HepG2 (cell line): Measurements from ENCODE around the gene AGMO. TPM values are rescaled to one million over a fixed set of nuclear protein-coding genes. Genes with fewer than 3 reads are reported as not detected.

Experiments used
- ATAC-seq: fragments of 200-7000 bp; cut with Tn5 transposase; 3 replicates; pipeline ENCODE4 v1.9.1; 2020; ENCODE audit warnings: mild to moderate bottlenecking, moderate library complexity
- BruUV-seq: library from RNA; stranded (reverse); fragments of 400-500 nt; replicated peaks from 2 replicates; lab custom pipeline; 2021; lab: Mats Ljungman, UMichigan
- CTCF ChIA-PET: fragments of 300-600 bp; formaldehyde crosslinking; extraction: SDS; loops from one replicate; lab custom pipeline; 2021; ENCODE audit warnings: low total read pairs, inconsistent platforms, low intra/inter-chr PET ratio; lab: Yijun Ruan, JAX
- POLR2A ChIA-PET: fragments of 350-600 bp; sonication (Branson Sonifier 250); formaldehyde crosslinking; loops from one replicate; lab custom pipeline; 2020; ENCODE audit warnings: antibody characterized with exemption, inconsistent platforms; lab: Yijun Ruan, JAX
- DNase-seq: peaks from one replicate; pipeline ENCODE4 v3.0.0-alpha.2; 2015; ENCODE audit warnings: low spot score
- FAIRE-seq: peaks from 3 replicates; lab custom pipeline; 2011; peaks lifted over from hg19 to GRCh38; lab: Jason Lieb, UNC
- H2AFZ ChIP-seq: one replicate; pipeline ENCODE4 v1.6.1; 2011; ENCODE audit warnings: low read length, inconsistent platforms
- H3K27ac ChIP-seq: fragments of 300-600 bp; 3 replicates; pipeline ENCODE4 v1.8.0; 2011; ENCODE audit warnings: mixed run types, mild to moderate bottlenecking, mixed read lengths, low read length, inconsistent platforms; ENCODE audit not compliant: insufficient read depth; ENCODE audit errors: extremely low read length
- H3K27me3 ChIP-seq, 2 experiments: fragments of 200-600 bp in 1 of 2; 2 replicates in 1 of 2; 3 replicates in 1 of 2; pipeline versions ENCODE4 v1.6.0 to v1.8.0; 2011; ENCODE audit warnings: low read length in 2 of 2, mild to moderate bottlenecking in 2 of 2, moderate library complexity in 2 of 2, inconsistent platforms in 1 of 2; ENCODE audit not compliant: insufficient read depth in 2 of 2, control insufficient read depth in 1 of 2
- H3K36me3 ChIP-seq, 2 experiments: fragments of 200-600 bp in 1 of 2; replicated peaks in 1 of 2; 2 replicates in 1 of 2; 3 replicates in 1 of 2; pipeline versions ENCODE4 v1.5.1 to v1.8.0; 2011; ENCODE audit warnings: low read length in 2 of 2, inconsistent platforms in 1 of 2; ENCODE audit not compliant: insufficient read depth in 2 of 2, control insufficient read depth in 1 of 2
- H3K4me1 ChIP-seq: 2 replicates; pipeline ENCODE4 v1.5.1; 2012; ENCODE audit warnings: low read length, inconsistent platforms; ENCODE audit not compliant: insufficient read depth
- H3K4me2 ChIP-seq: 2 replicates; pipeline ENCODE4 v1.6.0; 2011; ENCODE audit warnings: low read depth, low read length, inconsistent platforms
- H3K4me3 ChIP-seq, 3 experiments: fragments of 200-600 bp in 1 of 3; sonication (generic), shearing (Covaris generic) in 1 of 3; replicated peaks in 1 of 3; 2 replicates each; pipeline ENCODE4 v1.5.1; 2011 to 2016; ENCODE audit warnings: low read length in 3 of 3, inconsistent platforms in 2 of 3, low read depth in 2 of 3, mild to moderate bottlenecking in 2 of 3, control low read depth in 1 of 3, mixed read lengths in 1 of 3; ENCODE audit not compliant: insufficient read depth in 1 of 3
- H3K79me2 ChIP-seq: one replicate; pipeline ENCODE4 v1.6.1; 2011; ENCODE audit warnings: low read length, inconsistent platforms; ENCODE audit not compliant: insufficient read depth
- H3K9ac ChIP-seq: 2 replicates; pipeline ENCODE4 v1.6.0; 2011; ENCODE audit warnings: mild to moderate bottlenecking, low read depth, low read length, inconsistent platforms; ENCODE audit not compliant: insufficient read depth
- H3K9me3 ChIP-seq: 2 replicates; pipeline ENCODE4 v1.5.1; 2012; ENCODE audit warnings: mild to moderate bottlenecking, low read length
- H4K20me1 ChIP-seq: 2 replicates; pipeline ENCODE4 v1.6.0; 2011; ENCODE audit warnings: inconsistent platforms, mild to moderate bottlenecking, low read length, moderate library complexity; ENCODE audit not compliant: insufficient read depth
- DMAP1 ChIP-seq: IDR thresholded peaks from 2 replicates; pipeline ENCODE4 v1.6.1; 2016
- ESRRA ChIP-seq: sonication (generic); formaldehyde crosslinking; IDR thresholded peaks from 2 replicates; pipeline ENCODE4 v1.5.1; 2020; ENCODE audit warnings: mild to moderate bottlenecking, low read depth, missing genetic modification reagents
- KAT8 ChIP-seq: IDR thresholded peaks from 2 replicates; pipeline ENCODE4 v1.6.1; 2016; ENCODE audit warnings: missing genetic modification reagents, missing compliant biosample characterization
- RAD51 ChIP-seq: fragments of 450-650 bp; IDR thresholded peaks from 2 replicates; pipeline ENCODE4 v1.6.1; 2016; ENCODE audit warnings: borderline replicate concordance
- SMAD9 ChIP-seq: sonication (generic); formaldehyde crosslinking; IDR thresholded peaks from 2 replicates; pipeline ENCODE4 v1.5.1; 2020; ENCODE audit warnings: mild to moderate bottlenecking, missing genetic modification reagents
- SP4 ChIP-seq: sonication (generic); formaldehyde crosslinking; IDR thresholded peaks from 2 replicates; pipeline ENCODE4 v1.8.1; 2023; ENCODE audit warnings: mild to moderate bottlenecking, missing genetic modification reagents
- ZFP62 ChIP-seq: sonication (generic); formaldehyde crosslinking; IDR thresholded peaks from 2 replicates; pipeline ENCODE4 v1.4.0; 2020; ENCODE audit warnings: missing genetic modification reagents
- ZNF24 ChIP-seq: fragments of 450-650 bp; IDR thresholded peaks from 2 replicates; pipeline ENCODE4 v1.6.1; 2017; ENCODE audit warnings: antibody characterized with exemption, mild to moderate bottlenecking
- ZNF3 ChIP-seq: IDR thresholded peaks from 2 replicates; pipeline ENCODE4 v1.7.0; 2017; ENCODE audit warnings: inconsistent platforms
- ZNF501 ChIP-seq: sonication (generic); formaldehyde crosslinking; IDR thresholded peaks from 2 replicates; pipeline ENCODE4 v1.5.1; 2020; ENCODE audit warnings: mild to moderate bottlenecking, moderate library complexity, missing genetic modification reagents
- ZNF737 ChIP-seq: sonication (generic); formaldehyde crosslinking; IDR thresholded peaks from 2 replicates; pipeline ENCODE4 v1.5.0; 2020; ENCODE audit warnings: missing genetic modification reagents, mild to moderate bottlenecking, borderline replicate concordance
- ZNF850 ChIP-seq: sonication (generic); formaldehyde crosslinking; conservative IDR thresholded peaks from 2 replicates; pipeline ENCODE4 v1.9.0; 2021; ENCODE audit warnings: mild to moderate bottlenecking, missing genetic modification reagents
- WGBS: methylation state at CpG from one replicate; pipeline ENCODE4 v1.1.6; 2017; ENCODE audit warnings: low lambda C conversion rate; 5-methylcytosine and 5-hydroxymethylcytosine counted together
- in situ Hi-C: cut with HindIII; loops from 2 replicates; pipeline ENCODE4 v1.10.0; 2017; ENCODE audit warnings: low pct_unique_long_range_greater_than_20kb; ENCODE audit not compliant: extremely low pct_ligation_motif_present
- intact Hi-C: fragments of 100-400 bp; cut with micrococcal nuclease; formaldehyde crosslinking; loops from one replicate; pipeline ENCODE4 v1.10.0; 2022; ENCODE audit not compliant: unreplicated experiment
- polyA plus RNA-seq, 8 experiments: library from polyadenylated mRNA; depleted of rRNA in 3 of 8; stranded (reverse) in 7 of 8; unstranded in 1 of 8; fragments of >200 nt; fragmentation: Illumina TruSeq in 4 of 8; extraction: Trizol in 4 of 8; gene quantifications; 2 replicates each; pipeline versions ENCODE4 v1.2.1 to v1.2.3, GENCODE V29; 2011 to 2016; ENCODE audit warnings: low read depth in 4 of 8, missing spikeins in 1 of 8, mixed read lengths in 1 of 8; ENCODE audit not compliant: insufficient read depth in 1 of 8
- total RNA-seq, 5 experiments: library from RNA; depleted of rRNA; stranded (reverse); fragments of >200 nt; fragmentation: Illumina TruSeq; extraction: Trizol; gene quantifications; 2 replicates each; pipeline ENCODE4 v1.2.3, GENCODE V29; 2016; ENCODE audit warnings: low read depth in 1 of 5
- TF ChIP-seq, protein P1 (sequence below): sonication (generic); formaldehyde crosslinking; IDR thresholded peaks from 2 replicates; pipeline ENCODE4 v1.9.0; 2021; ENCODE audit warnings: missing genetic modification reagents, borderline replicate concordance
- TF ChIP-seq, protein P2 (sequence below): sonication (generic); formaldehyde crosslinking; IDR thresholded peaks from 2 replicates; pipeline ENCODE4 v1.4.0; 2020; ENCODE audit warnings: missing genetic modification reagents
- TF ChIP-seq, protein P3 (sequence below): IDR thresholded peaks from 2 replicates; pipeline ENCODE4 v1.6.1; 2016
- TF ChIP-seq, protein P4 (sequence below): sonication (generic); formaldehyde crosslinking; IDR thresholded peaks from 2 replicates; pipeline ENCODE4 v1.4.0; 2020; ENCODE audit warnings: missing genetic modification reagents

Gene AGMO
- total and polyA plus RNA-seq, 2 of the 13 experiments (the other 11 are each of a cell fraction or from before 2014, with no cell fraction given), result 0.22 to 0.50 TPM

DNA sequence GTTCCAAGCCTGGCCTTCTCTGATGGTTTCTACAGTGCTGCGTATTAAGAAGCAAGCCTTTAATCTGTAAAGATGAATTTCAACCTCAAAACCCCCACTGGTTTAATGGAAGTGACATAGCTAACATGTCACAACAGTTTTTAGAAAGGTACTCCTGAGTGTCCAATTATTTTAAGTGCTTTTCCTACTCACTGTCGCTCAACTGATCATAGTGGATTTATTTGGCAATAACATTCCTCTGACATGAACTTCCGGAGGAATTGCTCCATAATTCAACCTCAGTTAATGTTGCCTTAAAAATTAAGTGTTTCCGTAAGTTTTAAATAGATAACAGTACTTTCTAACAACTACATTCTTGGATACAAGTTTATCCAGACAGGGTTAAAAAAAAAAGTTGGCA, 57.5 kb downstream of the AGMO start:
- DNase-seq (no peak), ATAC-seq (no peak), FAIRE-seq (no peak)
- H4K20me1 ChIP-seq, result no peaks in the 10 kb centered on the region
- no peaks in the 10 kb centered on the region for H3K27me3 ChIP-seq
- no peak overlapping the region for H2AFZ ChIP-seq
- no peak overlapping the region for H3K27ac ChIP-seq
- intact Hi-C loops, result no loop called here
- peaks cover 80% of the 10 kb centered on the region for H3K9me3 ChIP-seq
- ChIA-PET CTCF (no interaction called here), POLR2A (no interaction called here)
- H3K4me1 ChIP-seq, result no peaks in the 10 kb centered on the region
- no peak overlapping the region for H3K4me2 ChIP-seq
- in situ Hi-C loops, result no loop called here
- TF ChIP-seq KAT8, result no peak
- TF ChIP-seq ZNF501 (CRISPR knock-in tag), result no peak
- no peak for TF ChIP-seq SMAD9 (CRISPR knock-in tag)
- TF ChIP-seq, protein P1, sequence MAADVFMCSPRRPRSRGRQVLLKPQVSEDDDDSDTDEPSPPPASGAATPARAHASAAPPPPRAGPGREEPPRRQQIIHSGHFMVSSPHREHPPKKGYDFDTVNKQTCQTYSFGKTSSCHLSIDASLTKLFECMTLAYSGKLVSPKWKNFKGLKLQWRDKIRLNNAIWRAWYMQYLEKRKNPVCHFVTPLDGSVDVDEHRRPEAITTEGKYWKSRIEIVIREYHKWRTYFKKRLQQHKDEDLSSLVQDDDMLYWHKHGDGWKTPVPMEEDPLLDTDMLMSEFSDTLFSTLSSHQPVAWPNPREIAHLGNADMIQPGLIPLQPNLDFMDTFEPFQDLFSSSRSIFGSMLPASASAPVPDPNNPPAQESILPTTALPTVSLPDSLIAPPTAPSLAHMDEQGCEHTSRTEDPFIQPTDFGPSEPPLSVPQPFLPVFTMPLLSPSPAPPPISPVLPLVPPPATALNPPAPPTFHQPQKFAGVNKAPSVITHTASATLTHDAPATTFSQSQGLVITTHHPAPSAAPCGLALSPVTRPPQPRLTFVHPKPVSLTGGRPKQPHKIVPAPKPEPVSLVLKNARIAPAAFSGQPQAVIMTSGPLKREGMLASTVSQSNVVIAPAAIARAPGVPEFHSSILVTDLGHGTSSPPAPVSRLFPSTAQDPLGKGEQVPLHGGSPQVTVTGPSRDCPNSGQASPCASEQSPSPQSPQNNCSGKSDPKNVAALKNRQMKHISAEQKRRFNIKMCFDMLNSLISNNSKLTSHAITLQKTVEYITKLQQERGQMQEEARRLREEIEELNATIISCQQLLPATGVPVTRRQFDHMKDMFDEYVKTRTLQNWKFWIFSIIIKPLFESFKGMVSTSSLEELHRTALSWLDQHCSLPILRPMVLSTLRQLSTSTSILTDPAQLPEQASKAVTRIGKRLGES (CRISPR knock-in tag), result no peak
- TF ChIP-seq ESRRA, result no peak
- TF ChIP-seq ZNF24, result no peak
- no peak for TF ChIP-seq ZNF737 (CRISPR knock-in tag)
- TF ChIP-seq ZNF3, result no peak
- no peak for TF ChIP-seq ZNF850
- TF ChIP-seq, protein P2, sequence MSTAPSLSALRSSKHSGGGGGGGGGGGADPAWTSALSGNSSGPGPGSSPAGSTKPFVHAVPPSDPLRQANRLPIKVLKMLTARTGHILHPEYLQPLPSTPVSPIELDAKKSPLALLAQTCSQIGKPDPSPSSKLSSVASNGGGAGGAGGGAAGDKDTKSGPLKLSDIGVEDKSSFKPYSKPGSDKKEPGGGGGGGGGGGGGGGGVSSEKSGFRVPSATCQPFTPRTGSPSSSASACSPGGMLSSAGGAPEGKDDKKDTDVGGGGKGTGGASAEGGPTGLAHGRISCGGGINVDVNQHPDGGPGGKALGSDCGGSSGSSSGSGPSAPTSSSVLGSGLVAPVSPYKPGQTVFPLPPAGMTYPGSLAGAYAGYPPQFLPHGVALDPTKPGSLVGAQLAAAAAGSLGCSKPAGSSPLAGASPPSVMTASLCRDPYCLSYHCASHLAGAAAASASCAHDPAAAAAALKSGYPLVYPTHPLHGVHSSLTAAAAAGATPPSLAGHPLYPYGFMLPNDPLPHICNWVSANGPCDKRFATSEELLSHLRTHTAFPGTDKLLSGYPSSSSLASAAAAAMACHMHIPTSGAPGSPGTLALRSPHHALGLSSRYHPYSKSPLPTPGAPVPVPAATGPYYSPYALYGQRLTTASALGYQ (CRISPR knock-in tag), result no peak
- TF ChIP-seq SP4 (CRISPR knock-in tag), result no peak
- no peak for TF ChIP-seq ZFP62 (CRISPR knock-in tag)
- no peak for TF ChIP-seq DMAP1 (CRISPR knock-in tag)
- TF ChIP-seq, protein P3, sequence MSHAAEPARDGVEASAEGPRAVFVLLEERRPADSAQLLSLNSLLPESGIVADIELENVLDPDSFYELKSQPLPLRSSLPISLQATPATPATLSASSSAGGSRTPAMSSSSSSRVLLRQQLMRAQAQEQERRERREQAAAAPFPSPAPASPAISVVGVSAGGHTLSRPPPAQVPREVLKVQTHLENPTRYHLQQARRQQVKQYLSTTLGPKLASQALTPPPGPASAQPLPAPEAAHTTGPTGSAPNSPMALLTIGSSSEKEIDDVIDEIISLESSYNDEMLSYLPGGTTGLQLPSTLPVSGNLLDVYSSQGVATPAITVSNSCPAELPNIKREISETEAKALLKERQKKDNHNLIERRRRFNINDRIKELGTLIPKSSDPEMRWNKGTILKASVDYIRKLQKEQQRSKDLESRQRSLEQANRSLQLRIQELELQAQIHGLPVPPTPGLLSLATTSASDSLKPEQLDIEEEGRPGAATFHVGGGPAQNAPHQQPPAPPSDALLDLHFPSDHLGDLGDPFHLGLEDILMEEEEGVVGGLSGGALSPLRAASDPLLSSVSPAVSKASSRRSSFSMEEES, result no peak
- TF ChIP-seq RAD51, result no peak
- TF ChIP-seq, protein P4, sequence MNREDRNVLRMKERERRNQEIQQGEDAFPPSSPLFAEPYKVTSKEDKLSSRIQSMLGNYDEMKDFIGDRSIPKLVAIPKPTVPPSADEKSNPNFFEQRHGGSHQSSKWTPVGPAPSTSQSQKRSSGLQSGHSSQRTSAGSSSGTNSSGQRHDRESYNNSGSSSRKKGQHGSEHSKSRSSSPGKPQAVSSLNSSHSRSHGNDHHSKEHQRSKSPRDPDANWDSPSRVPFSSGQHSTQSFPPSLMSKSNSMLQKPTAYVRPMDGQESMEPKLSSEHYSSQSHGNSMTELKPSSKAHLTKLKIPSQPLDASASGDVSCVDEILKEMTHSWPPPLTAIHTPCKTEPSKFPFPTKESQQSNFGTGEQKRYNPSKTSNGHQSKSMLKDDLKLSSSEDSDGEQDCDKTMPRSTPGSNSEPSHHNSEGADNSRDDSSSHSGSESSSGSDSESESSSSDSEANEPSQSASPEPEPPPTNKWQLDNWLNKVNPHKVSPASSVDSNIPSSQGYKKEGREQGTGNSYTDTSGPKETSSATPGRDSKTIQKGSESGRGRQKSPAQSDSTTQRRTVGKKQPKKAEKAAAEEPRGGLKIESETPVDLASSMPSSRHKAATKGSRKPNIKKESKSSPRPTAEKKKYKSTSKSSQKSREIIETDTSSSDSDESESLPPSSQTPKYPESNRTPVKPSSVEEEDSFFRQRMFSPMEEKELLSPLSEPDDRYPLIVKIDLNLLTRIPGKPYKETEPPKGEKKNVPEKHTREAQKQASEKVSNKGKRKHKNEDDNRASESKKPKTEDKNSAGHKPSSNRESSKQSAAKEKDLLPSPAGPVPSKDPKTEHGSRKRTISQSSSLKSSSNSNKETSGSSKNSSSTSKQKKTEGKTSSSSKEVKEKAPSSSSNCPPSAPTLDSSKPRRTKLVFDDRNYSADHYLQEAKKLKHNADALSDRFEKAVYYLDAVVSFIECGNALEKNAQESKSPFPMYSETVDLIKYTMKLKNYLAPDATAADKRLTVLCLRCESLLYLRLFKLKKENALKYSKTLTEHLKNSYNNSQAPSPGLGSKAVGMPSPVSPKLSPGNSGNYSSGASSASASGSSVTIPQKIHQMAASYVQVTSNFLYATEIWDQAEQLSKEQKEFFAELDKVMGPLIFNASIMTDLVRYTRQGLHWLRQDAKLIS (CRISPR knock-in tag), result no peak
- H3K9ac ChIP-seq, result no peak overlapping the region
- no peaks in the 10 kb centered on the region for H3K36me3 ChIP-seq
- no TSS peak for BruUV-seq
- H3K4me3 ChIP-seq, result no peak overlapping the region
- 68% methylated on average over 4 of the region's 4 CpGs for WGBS
- no peaks in the 10 kb centered on the region for H3K79me2 ChIP-seq
